GM19467 (cell line): Measurements from ENCODE around the gene RNF4.
"Not testable (repeated sequence)": the region's sequence is repeated elsewhere in the genome, so short reads cannot be mapped to it uniquely, and the experiment has no call there.

Source experiments
- ATAC-seq: cut with Tn5 transposase; IDR thresholded peaks from one replicate; pipeline ENCODE4 v1.9.1; 2021; ENCODE audit warnings: mild to moderate bottlenecking, moderate library complexity; ENCODE audit not compliant: unreplicated experiment

The RNF4 gene

GRCh38 chr4:2516635-2517034 lies 47.7 kb downstream of the RNF4 start:
- no peak for ATAC-seq

- no peak for ATAC-seq
Measured at GRCh38 chr4:2526559-2526958, 57.7 kb downstream of the RNF4 start.

DNA sequence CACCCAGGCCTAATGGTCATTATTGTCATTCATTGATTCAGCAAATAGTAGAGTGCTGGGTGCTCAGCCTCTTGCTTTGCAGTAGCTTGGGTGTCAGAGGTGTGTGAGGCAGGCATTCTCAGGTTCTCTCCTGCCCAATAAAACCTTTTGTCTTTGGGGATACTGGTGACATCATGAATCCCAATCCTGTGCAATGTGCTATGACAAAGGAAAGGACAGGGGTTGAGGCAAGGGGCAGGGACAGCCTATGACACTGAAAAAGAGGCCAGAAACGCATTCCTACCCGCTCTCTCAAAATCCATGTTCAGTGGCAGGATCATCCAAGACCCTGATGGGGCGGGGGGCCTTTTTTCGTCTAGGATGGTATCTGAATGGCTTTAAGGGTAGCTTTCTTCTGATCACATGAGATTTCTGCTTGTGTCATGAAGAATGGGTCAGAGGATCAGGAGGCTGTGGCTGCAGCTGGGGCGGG lies 66.0 kb downstream of the RNF4 start:
- no peak for ATAC-seq

DNA sequence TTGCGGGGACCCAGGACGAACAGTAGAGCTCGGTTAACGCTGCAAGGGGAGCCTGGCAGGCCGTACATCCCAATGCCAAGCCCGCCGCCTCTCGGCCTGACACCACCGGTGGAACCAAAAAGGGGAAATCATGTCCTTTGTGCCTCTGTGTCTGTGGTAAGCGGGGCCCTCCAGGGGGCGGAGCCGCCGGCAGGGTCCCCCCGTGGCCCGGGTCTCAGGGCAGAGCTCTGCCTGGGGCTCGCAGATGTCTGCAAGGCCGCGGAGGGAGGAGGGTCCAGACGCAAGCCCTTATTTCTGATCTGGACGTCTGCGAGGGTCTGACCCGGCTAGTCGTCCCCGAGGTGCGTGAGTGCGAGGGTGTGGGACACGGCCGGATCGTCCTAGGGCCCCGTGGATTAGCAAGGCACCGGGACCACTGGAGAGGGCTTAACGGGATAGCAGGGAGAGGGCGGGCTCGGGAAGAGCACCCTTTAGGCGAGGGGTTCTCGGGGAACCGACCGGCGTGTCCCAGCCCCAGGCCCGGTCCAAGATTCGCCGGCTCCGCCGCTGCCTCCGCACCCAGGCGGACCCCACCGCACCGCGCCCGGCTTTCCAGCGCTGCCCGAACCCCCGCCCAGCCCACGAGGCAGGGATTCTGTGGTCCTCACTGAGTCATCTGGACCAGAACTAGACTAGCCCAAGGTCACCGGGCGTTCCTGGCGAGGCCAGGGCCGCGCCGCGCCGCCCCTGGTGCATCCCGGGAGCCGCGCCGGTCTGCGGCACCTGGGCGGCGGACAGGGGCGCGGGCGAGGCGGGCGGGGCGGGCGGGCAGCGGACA lies 66.7 kb downstream of the RNF4 start:
- no peak for ATAC-seq

DNA sequence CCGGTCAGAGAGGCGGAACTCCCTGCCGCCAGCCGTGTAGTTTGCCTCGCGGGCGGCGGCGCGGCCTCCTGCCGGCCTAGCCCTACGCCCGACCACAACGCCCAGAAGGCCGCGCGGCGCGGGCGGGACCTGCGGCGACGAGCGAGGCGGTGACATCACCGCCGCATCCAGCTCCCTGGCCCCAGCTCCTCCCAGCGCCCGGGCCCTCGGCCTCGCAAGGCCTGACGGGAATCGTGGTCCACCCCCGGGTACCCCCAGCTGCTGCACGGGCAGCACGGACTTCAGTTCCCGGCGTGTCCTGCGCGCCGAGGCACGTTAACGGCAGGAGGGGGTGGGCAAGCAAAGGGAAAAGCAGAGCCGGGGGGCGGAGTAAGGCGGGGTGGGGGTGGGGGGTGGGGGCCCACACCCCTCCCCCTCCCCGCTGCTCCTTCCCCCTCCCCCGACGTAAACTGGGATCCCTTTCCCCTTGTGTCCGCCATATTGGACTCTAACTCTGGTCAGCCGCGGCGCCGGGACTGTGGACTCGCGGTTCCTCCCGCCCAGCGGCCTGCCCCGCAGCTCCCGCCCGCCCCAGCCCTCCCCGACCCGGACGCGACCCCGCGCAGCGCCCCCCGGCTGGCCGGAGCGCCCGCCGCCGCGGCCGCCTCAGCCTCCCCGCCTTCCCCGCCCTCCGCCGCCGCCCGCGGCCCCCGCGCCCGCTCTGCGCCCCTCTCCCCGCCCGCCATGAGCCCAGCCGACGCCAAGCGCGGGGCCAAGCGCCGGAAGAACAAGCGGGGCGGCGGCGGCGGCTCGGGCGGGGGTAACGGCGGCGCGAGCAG lies 67.5 kb downstream of the RNF4 start, which contains the start of gene FAM193A:
Gene FAM193A (plus strand): TSS at position 455 of the 818 bp plus-strand sequence. CDS start 269 bp downstream, at position 724.
- peak; percentile 89 for ATAC-seq

GRCh38 chr4:2537011-2537830 lies 68.3 kb downstream of the RNF4 start:
- ATAC-seq = peak; percentile 14

DNA sequence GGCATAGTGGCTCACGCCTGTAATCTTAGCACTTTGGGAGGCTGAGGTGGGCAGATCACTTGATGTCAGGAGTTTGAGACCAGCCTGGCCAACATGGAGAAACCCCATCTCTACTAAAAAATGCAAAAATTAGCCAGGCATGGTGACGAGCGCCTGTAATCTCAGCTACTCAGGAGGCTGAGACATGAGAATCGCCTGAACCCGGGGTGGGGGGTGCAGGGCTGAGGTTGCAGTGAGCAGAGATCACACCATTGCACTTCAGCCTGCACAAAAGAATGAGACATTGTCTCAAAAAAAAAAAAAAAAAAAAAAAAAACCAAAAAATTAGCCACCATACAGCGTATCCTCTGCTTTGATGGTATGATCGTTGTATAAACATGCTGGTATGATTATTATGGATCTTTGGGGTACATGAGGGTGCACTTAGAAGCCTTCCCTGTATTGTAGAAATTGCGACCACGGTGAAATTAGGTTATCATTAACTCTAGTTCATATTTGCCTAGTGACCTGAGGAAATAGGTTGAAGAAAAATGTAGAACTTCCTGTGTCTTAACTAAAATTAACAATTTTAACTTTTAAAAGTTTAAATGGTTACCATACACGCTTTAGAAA lies 74.8 kb downstream of the RNF4 start:
- ATAC-seq = not testable (repeated sequence)

DNA sequence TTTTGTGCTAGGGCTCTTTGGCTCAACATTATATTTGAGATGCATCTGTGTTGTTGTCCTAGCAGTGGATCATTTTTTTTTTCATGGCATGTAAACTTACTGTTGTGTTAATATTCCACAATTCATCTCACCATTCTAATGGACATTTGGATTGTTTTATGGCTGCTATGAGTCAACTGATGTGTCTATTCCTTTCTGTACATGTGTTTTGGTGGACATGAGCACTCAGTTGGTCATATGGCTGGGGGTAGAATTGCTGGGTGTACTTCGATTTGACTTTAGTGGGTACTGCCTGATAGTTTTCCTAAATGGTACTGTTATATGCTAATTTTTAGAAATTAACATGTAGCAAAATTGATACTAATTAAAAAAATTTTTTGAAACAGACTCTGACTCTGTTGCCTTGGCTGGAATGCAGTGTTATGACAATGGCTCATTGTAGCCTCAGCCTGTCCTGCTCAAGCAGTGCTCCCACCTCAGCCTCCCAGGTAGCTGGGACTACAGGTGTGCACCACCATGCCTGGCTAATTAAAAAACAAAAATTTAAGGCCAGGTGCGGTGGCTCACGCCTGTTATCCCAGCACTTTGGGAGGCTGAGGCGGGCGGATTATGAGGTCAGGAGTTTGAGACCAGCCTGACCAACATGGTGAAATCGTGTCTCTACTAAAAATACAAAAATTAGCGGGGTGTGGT lies 76.6 kb downstream of the RNF4 start:
- no peak for ATAC-seq

GRCh38 chr4:2546286-2546823 lies 77.4 kb downstream of the RNF4 start:
- ATAC-seq = no peak

DNA sequence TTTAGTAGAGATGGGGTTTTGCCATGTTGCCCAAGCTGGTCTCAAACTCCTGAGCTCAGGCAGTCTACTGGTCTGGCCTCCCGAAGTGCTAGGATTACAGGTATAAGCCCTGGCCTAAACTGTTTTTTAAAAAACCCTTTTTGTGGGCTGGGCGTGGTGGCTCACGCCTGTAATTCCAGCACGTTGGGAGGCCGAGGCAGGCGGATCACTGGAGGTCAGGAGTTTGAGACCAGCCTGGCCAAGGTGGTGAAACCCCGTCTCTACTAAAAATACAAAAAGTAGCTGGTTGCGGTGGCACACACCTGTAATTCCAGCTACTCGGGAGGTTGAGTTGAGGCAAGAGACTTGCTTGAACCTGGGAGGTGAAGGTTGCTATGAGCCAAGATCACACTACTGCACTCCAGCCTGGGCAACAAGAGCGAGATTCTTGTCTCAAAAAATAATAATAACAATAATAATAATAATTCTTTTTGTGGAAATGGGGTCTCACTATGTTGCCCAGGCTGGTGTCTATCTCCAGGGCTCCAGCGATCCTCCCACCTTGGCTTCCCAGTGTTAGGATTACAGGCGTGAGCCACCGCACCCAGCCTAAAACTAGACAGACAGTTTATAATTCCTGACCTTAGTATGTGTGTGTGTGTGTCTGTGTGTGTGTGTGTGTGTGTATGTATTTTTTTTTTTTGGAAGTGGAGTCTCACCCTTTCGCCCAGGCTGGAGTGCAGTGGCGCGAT lies 78.2 kb downstream of the RNF4 start:
- not testable (repeated sequence) for ATAC-seq

GRCh38 chr4:2551118-2551517 lies 82.2 kb downstream of the RNF4 start:
- ATAC-seq = no peak

DNA sequence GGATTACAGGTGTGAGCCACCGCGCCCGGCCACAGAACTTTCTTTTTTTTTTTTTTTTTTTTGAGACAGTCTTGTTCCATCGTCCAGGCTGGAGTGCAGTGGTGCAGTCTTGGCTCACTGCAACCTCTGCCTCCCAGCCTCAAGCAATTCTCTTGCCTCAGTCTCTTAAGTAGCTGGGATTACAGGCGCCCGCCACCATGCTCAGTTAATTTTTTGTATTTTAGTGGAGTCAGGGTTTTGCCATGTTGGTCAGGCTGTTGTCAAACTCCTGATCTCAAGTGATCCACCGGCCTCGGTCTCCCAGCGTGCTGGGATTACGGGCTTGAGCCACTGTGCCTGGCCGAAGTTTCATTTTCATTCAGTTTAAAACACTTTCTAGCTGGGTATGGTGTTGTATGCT lies 83.9 kb downstream of the RNF4 start:
- ATAC-seq = no peak

GRCh38 chr4:2558301-2558700 lies 89.4 kb downstream of the RNF4 start:
- ATAC-seq = no peak

DNA sequence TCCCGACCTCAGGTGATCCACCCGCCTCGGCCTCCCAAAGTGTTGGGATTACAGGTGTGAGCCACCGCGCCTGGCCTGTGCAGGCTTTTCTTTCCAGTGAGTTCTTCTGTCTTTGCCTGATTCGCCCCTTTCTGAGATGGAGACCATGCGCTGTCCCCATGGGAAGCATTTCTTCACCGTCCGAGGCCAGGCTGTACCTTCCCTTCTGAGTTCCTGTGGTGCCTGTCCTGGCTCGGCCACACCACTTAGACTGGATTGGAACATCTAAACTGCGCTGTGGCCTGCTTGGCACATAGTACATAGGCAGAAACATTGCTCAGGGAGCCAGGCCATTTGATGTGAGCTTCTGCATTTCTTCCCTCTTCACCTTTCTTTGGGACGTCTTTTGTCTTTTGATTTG lies 91.3 kb downstream of the RNF4 start:
- ATAC-seq = no peak
